Measurements from ENCODE around the gene EVA1B.

EVA1B gene

GRCh38 chr1:36345353-36345752, 21.9 kb upstream of the EVA1B start:
- DNase-seq = no peak

- no peak for DNase-seq
Measured at GRCh38 chr1:36344395-36344680, 20.9 kb upstream of the EVA1B start.

GRCh38 chr1:36343651-36344394, 20.4 kb upstream of the EVA1B start:
- no peak for DNase-seq

GRCh38 chr1:36342426-36343185, 19.2 kb upstream of the EVA1B start:
- peak; percentile 55 to 70 for DNase-seq

GRCh38 chr1:36341626-36342320, 18.3 kb upstream of the EVA1B start:
- DNase-seq = no peak

GRCh38 chr1:36339615-36340014, 16.2 kb upstream of the EVA1B start:
- no peak for DNase-seq

DNA sequence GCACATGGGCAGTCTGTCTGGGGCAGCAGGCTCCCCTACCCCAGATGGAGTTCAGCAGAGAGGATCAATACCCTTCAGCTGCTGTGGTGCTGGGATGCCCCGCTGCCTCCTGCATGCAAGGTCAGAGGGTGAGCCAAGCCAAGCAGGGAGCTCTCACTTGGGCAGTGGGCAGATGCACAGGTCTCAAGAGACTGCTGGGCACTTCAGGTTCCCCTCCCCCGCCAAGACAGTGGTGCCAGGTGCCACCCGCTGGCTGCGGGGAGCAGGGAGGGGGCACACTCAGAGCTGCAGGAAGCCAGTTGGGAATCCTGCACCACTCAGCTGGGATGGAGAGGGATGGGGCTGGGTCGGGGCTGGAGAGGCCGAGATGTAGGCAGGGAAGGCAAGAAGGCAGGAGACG, 15.8 kb upstream of the EVA1B start:
- no peak for DNase-seq

DNA sequence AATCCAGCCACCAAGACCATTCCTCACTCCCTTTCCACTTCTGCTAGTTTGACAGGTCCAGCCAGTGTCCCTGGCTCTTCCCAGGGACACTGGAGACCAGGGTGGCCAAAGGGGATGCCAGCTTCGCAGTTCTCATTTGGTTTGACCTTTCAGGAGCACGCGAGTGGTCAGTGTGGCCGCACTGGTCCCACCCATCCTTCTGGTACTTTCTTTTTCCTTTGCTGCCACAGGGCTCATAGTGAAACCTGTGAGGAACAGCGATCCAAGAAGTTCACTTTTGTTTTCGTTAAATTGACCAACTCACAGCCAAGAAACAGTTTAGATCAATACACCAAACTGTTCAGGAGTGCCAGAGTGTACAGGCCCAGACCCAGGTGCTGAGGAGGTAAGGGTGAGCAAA, 14.4 kb upstream of the EVA1B start:
- no peak for DNase-seq

GRCh38 chr1:36330940-36331339, 7.5 kb upstream of the EVA1B start:
- DNase-seq = no peak

DNA sequence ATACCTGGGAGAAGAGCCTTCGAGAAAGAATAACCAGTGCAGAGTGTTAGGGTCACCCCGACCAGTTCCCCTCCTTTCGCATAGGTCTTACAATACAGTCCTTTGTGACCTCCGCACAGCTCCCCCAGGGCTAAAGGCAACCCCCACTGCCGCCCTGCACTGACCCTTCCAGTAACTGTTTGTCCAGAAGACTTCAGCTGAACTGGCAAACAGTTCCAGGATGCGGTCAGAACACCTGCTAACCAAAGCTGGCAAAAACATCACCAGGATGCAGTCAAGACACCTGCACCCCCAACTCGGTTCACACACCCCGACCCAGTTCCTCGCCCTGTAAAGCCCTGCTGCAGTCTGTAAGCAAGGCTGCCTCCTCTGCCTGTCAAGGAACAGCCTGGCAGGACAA, 6.4 kb upstream of the EVA1B start:
- no peak for DNase-seq

- DNase-seq = no peak
Measured at GRCh38 chr1:36328713-36329112, 5.3 kb upstream of the EVA1B start.

DNA sequence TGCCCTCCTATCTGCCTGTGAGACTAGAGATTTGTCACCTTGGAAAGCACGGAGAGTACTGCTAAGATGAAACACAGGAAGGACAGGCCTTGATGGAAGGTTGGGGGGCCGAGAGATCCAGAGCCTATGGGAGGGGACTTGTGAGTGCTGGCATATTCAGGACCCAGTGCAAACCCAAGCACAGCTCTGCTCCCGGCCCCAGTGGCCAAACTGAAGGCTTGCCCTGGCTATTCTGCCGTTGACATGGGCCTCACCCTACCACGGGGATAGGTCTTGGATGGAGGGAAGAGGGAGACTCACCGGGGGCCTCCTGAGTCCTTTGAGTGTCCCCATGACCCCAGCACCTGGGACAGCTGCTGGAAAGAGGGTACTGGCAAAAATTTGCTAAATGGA, 4.6 kb upstream of the EVA1B start:
- DNase-seq = no peak

- DNase-seq = no peak
Measured at GRCh38 chr1:36327421-36328087, 4.1 kb upstream of the EVA1B start.

DNA sequence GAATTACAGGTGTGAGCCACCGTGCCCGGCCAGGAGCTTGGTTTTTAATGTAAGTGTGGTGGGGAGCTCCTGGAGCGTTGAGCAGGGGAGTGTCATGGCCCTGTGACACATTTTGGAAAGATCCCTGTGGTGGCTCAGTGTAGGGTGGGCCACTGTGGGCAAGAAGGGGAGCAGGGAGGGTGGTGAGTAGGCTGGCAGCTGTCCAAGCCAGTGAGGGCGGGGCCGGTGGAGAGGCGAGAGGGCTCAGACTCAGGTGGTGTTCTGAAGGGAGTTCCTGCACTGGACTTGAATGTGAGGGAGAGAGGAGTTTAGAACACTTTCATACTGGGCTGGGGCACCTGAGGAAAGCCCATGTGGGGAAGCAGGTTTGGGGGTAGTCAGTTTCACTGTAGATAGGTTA, 3.1 kb upstream of the EVA1B start:
- no peak for DNase-seq

- no peak for DNase-seq
Measured at GRCh38 chr1:36324353-36324703, 883 bp upstream of the EVA1B start.

DNA sequence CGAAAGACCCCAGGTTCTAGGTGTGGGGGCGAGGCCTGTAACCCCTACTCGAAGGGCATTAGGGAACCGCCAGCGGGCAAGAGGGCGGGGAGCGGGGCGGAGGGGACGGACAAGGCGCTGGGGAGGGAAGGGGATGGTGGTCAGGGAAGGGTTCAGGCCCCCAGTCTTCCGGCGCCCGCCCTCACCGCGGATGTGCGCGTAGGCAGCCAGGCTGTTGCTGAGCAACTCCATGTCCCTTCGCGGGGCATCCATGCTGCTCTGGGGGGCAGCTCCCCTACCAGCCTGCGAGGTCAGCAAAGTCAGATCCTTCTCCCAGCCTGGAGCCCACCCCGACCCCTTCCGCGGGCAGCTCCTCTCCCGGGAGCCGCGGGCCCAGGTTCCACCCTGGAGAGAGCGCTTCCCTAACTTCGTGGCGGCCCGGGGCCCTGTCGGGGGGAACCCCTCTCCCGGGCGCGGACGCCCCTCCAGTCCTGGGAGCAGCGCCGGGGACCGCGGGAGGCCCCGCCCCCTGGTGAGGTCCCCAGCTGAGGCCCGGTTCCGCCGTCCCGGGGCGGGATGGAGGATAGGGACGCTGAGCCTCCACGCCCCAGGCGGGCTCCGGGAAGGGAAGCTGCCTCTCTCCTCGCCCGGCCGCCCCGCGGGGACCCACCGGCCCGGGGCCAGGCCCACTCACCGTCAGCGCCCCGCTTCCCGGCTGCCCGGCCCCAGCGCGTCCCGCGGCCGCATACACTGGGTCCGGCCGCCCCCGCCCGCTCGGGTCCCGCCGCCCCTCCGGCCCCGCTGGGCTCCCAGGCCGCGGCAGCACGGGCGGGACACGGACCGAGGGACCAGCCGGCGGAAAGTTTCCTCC, 434 bp downstream of the EVA1B start:
- DNase-seq = peak; percentile 19 to 40

GRCh38 chr1:36322041-36322785, 1.2 kb downstream of the EVA1B start:
- DNase-seq = no peak

DNA sequence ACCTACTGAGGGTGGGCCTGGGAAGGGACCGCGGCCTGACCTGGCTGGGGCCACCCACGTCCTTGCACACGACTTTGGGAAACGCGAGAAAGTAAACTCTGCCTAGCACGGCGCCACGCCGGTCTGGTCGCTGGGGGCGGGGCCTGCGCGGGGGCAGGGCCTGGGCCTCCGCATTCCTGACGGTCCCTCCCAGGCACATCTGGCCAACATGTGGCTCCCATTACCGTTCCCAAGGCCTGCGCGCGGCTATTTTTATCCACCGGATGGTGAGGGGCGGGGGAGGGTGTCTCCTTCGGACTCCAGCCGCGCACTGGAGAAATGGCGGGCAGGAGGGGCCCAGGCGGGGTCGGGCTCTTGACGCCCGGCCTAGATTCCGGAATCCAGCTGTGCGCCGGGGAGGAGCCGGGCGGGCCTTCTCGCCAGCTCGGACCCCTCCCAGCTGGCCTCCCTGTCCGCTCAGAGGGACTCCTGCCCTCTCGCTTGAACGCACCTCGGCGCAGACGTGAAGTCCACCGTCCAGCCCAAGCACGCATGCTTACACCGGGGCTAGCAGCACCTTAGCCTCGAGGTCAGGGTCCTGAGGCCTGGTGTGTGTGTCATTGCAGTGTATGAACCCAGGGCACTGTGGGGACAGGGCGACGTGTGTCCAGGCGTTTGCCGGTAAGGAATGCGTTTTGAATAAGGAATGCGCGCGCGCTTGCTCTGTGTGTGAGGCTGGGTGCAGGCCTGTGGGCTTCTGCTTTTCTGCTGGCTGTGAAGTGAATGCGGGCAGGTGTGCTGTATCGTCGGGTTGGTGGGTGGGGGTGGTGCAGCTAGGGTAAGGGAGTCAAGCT, 2.1 kb downstream of the EVA1B start:
- peak; percentile 11 to 32 for DNase-seq

- no peak for DNase-seq
Measured at GRCh38 chr1:36320767-36321118, 2.7 kb downstream of the EVA1B start.

GRCh38 chr1:36320291-36320761, 3.1 kb downstream of the EVA1B start:
- DNase-seq = peak in 1 of 2 donors; percentile 20

DNA sequence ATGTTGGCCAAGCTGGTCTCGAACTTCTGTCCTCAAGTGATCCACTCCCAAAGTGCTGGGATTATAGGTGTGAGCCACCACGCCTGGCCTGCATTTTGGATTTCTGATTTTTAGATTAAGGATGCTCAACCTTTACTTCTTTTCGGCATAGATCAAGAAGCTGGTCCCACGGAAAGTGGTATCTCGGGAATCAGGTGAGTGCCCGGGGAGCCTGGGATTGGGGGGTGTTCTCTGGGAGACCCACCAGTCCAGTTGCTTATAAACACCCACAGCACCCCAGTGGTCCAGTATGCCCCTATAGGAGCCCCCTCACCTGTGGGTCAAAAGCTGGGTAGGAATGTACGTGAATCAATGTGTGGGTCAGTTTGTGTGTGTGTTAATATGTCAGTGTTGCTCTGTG, 14.0 kb downstream of the EVA1B start:
- no peak for DNase-seq
